H9 (cell line): Measurements from ENCODE around the gene INTS4. TPM values are rescaled to one million over a fixed set of nuclear protein-coding genes. Genes with fewer than 3 reads are reported as not detected.
"Not testable (repeated sequence)": the region's sequence is repeated elsewhere in the genome, so short reads cannot be mapped to it uniquely, and the experiment has no call there.

Source experiments
- DNase-seq: peaks from one replicate; pipeline ENCODE4 v3.0.0-alpha.2; 2017
- H2AFZ ChIP-seq: one replicate; pipeline ENCODE4 v1.6.1; 2013; ENCODE audit warnings: mild to moderate bottlenecking, low read length, control low read depth, moderate library complexity
- H2AK5ac ChIP-seq: 2 replicates; pipeline ENCODE4 v1.6.1; 2013; ENCODE audit warnings: low read length, control low read depth, mixed read lengths; ENCODE audit not compliant: insufficient read length
- H2BK120ac ChIP-seq: one replicate; pipeline ENCODE4 v1.6.1; 2013; ENCODE audit warnings: low read depth, mild to moderate bottlenecking, low read length, control low read depth, inconsistent platforms; ENCODE audit not compliant: poor library complexity, severe bottlenecking
- H2BK12ac ChIP-seq: 2 replicates; pipeline ENCODE4 v1.6.1; 2013; ENCODE audit warnings: low read length, control low read depth, mixed read lengths, low read depth; ENCODE audit not compliant: insufficient read length
- H2BK15ac ChIP-seq: 2 replicates; pipeline ENCODE4 v1.6.1; 2013; ENCODE audit warnings: low read depth, low read length, control low read depth
- H2BK20ac ChIP-seq: one replicate; pipeline ENCODE4 v1.6.1; 2013; ENCODE audit warnings: low read depth, mild to moderate bottlenecking, low read length, control low read depth, inconsistent platforms; ENCODE audit not compliant: poor library complexity, severe bottlenecking
- H2BK5ac ChIP-seq: 2 replicates; pipeline ENCODE4 v1.6.1; 2013; ENCODE audit warnings: low read length, control low read depth, mixed read lengths; ENCODE audit not compliant: insufficient read length
- H3K14ac ChIP-seq: 2 replicates; pipeline ENCODE4 v1.6.1; 2013; ENCODE audit warnings: low read length, control low read depth; ENCODE audit not compliant: insufficient read depth
- H3K18ac ChIP-seq: 2 replicates; pipeline ENCODE4 v1.6.1; 2013; ENCODE audit warnings: low read depth, mild to moderate bottlenecking, mixed read lengths, low read length, control low read depth; ENCODE audit not compliant: insufficient read length
- H3K23ac ChIP-seq: 2 replicates; pipeline ENCODE4 v1.6.1; 2013; ENCODE audit warnings: low read length, control low read depth, mixed read lengths, low read depth; ENCODE audit not compliant: insufficient read length
- H3K23me2 ChIP-seq: 2 replicates; pipeline ENCODE4 v1.6.1; 2013; ENCODE audit warnings: low read depth, mild to moderate bottlenecking, mixed read lengths, low read length, control low read depth; ENCODE audit not compliant: insufficient read length, poor library complexity, severe bottlenecking
- H3K27ac ChIP-seq: 2 replicates; pipeline ENCODE4 v1.5.1; 2013; ENCODE audit warnings: low read length, control low read depth, mixed read lengths, low read depth; ENCODE audit not compliant: insufficient read length
- H3K27me3 ChIP-seq: 2 replicates; pipeline ENCODE4 v1.6.1; 2013; ENCODE audit warnings: low read length, control low read depth, inconsistent platforms; ENCODE audit not compliant: insufficient read depth
- H3K4ac ChIP-seq: 2 replicates; pipeline ENCODE4 v1.6.1; 2013; ENCODE audit warnings: low read depth, mild to moderate bottlenecking, control low read depth, inconsistent platforms, low read length, moderate library complexity
- H3K4me1 ChIP-seq: 2 replicates; pipeline ENCODE4 v1.6.1; 2013; ENCODE audit warnings: low read length, control low read depth, inconsistent platforms; ENCODE audit not compliant: insufficient read depth
- H3K4me2 ChIP-seq: 2 replicates; pipeline ENCODE4 v1.6.1; 2013; ENCODE audit warnings: low read length, control low read depth, mixed read lengths; ENCODE audit not compliant: insufficient read length, insufficient read depth
- H3K56ac ChIP-seq: 2 replicates; pipeline ENCODE4 v1.6.1; 2013; ENCODE audit warnings: low read depth, mild to moderate bottlenecking, mixed read lengths, low read length, control low read depth; ENCODE audit not compliant: insufficient read length
- H3K79me1 ChIP-seq: 2 replicates; pipeline ENCODE4 v1.6.1; 2013; ENCODE audit warnings: low read depth, mild to moderate bottlenecking, moderate library complexity, low read length, control low read depth, inconsistent platforms; ENCODE audit not compliant: insufficient read depth, poor library complexity, severe bottlenecking
- H3K79me2 ChIP-seq: 2 replicates; pipeline ENCODE4 v1.6.1; 2013; ENCODE audit warnings: low read length, control low read depth, inconsistent platforms; ENCODE audit not compliant: insufficient read depth
- H3K9ac ChIP-seq: 2 replicates; pipeline ENCODE4 v1.6.1; 2013; ENCODE audit warnings: low read length, control low read depth, mixed read lengths; ENCODE audit not compliant: insufficient read length; ENCODE audit errors: extremely low read depth
- H3K9me3 ChIP-seq: one replicate; pipeline ENCODE4 v1.6.1; 2013; ENCODE audit warnings: low read depth, low read length, inconsistent platforms; ENCODE audit not compliant: control insufficient read depth
- H3T11ph ChIP-seq: one replicate; pipeline ENCODE4 v1.6.1; 2013; ENCODE audit warnings: mild to moderate bottlenecking, low read length, control low read depth, inconsistent platforms
- H4K20me1 ChIP-seq: one replicate; pipeline ENCODE4 v1.6.1; 2013; ENCODE audit not compliant: control insufficient read depth, insufficient read length, insufficient read depth
- H4K5ac ChIP-seq: 2 replicates; pipeline ENCODE4 v1.6.1; 2013; ENCODE audit warnings: low read depth, mild to moderate bottlenecking, mixed read lengths, low read length, control low read depth; ENCODE audit not compliant: insufficient read length
- H4K8ac ChIP-seq: replicated peaks from 2 replicates; pipeline ENCODE4 v1.6.1; 2013; ENCODE audit warnings: low read length, control low read depth, mixed read lengths, low read depth; ENCODE audit not compliant: insufficient read length
- H4K91ac ChIP-seq: 2 replicates; pipeline ENCODE4 v1.6.1; 2013; ENCODE audit warnings: low read depth, mild to moderate bottlenecking, moderate library complexity, mixed read lengths, low read length, control low read depth; ENCODE audit not compliant: insufficient read length
- H3K27ac Mint-ChIP-seq, 3 experiments: 2 replicates in 2 of 3; 3 replicates in 1 of 3; pipeline ENCODE4 v1.8.0; 2020 to 2021; ENCODE audit warnings: mixed read lengths in 3 of 3, mild to moderate bottlenecking in 1 of 3, moderate library complexity in 1 of 3
- H3K27me3 Mint-ChIP-seq: 2 replicates; pipeline ENCODE4 v1.8.0; 2021; ENCODE audit warnings: low read depth, mild to moderate bottlenecking, moderate library complexity, mixed read lengths
- H3K36me3 Mint-ChIP-seq, 3 experiments: 2 replicates in 2 of 3; 3 replicates in 1 of 3; pipeline ENCODE4 v1.8.0; 2020 to 2021; ENCODE audit warnings: low read depth in 3 of 3, mixed read lengths in 3 of 3; ENCODE audit not compliant: insufficient read depth in 1 of 3
- H3K4me1 Mint-ChIP-seq, 2 experiments: 2 replicates each; pipeline ENCODE4 v1.8.0; 2020; ENCODE audit warnings: mixed read lengths in 2 of 2
- H3K4me3 Mint-ChIP-seq, 2 experiments: 2 replicates in 1 of 2; 3 replicates in 1 of 2; pipeline ENCODE4 v1.8.0; 2020 to 2021; ENCODE audit warnings: mild to moderate bottlenecking in 2 of 2, mixed read lengths in 2 of 2, moderate library complexity in 1 of 2
- H3K9me3 Mint-ChIP-seq, 2 experiments: 2 replicates in 1 of 2; 3 replicates in 1 of 2; pipeline ENCODE4 v1.8.0; 2020; ENCODE audit warnings: mild to moderate bottlenecking in 2 of 2, mixed read lengths in 2 of 2, moderate library complexity in 1 of 2
- CTCF ChIP-seq: fragments of 200-600 bp; sonication (generic); conservative IDR thresholded peaks from 3 replicates; pipeline ENCODE4 v1.8.0; 2021; ENCODE audit warnings: antibody characterized with exemption, mild to moderate bottlenecking
- WGBS: extraction: QIAGEN DNeasy Blood & Tissue Kit; methylation state at CpG from one replicate; pipeline ENCODE4 v1.1.7; 2013; ENCODE audit warnings: missing lambda C conversion rate, low lambda C conversion rate, mixed read lengths; ENCODE audit not compliant: insufficient read length; ENCODE audit errors: extremely low coverage; 5-methylcytosine and 5-hydroxymethylcytosine counted together
- total RNA-seq: library from RNA; stranded (reverse); gene quantifications from 2 replicates; pipeline ENCODE4 v1.2.1, GENCODE V29; 2021

The INTS4 gene
- total RNA-seq, 1 experiment from 2014 or later, result 38.6 TPM

GRCh38 chr11:77959434-77959833 lies 35.0 kb downstream of the INTS4 start:
- H3K79me2 ChIP-seq, result no peaks in the 10 kb centered on the region
- no peaks in the 10 kb centered on the region for H3K79me1 ChIP-seq
- H3K14ac ChIP-seq, result no peak overlapping the region
- H3K4me2 ChIP-seq, result no peak overlapping the region
- H3K4me1 ChIP-seq, result no peaks in the 10 kb centered on the region
- H3K36me3 Mint-ChIP-seq, result peaks cover 7 to 31% (median 22%) of the 10 kb centered on the region in 3 experiments; a peak in 6 of 7 replicates
- H3K27ac ChIP-seq, result no peak overlapping the region
- no peak overlapping the region for H2BK5ac ChIP-seq
- no peaks in the 10 kb centered on the region for H3K23me2 ChIP-seq
- no peaks in the 10 kb centered on the region for H3K9me3 ChIP-seq
- H3K23ac ChIP-seq, result no peak overlapping the region
- H3K9me3 Mint-ChIP-seq, result no peaks in the 10 kb centered on the region; a peak in 1 of 5 replicates
- no peak overlapping the region for H2BK120ac ChIP-seq
- H3K9ac ChIP-seq, result no peak overlapping the region
- no peak for TF ChIP-seq CTCF
- no peak overlapping the region for H2BK20ac ChIP-seq
- no peaks in the 10 kb centered on the region for H3K27me3 ChIP-seq
- H3K18ac ChIP-seq, result no peak overlapping the region
- H3K56ac ChIP-seq, result no peak overlapping the region
- H3K27me3 Mint-ChIP-seq, result no peaks in the 10 kb centered on the region
- H4K20me1 ChIP-seq, result no peaks in the 10 kb centered on the region
- no peak overlapping the region for H3K4ac ChIP-seq
- DNase-seq, result no peak
- H3K27ac Mint-ChIP-seq, result no peak overlapping the region
- no peak overlapping the region for H4K5ac ChIP-seq
- H4K8ac ChIP-seq, result no peak overlapping the region
- no peak overlapping the region for H2BK15ac ChIP-seq
- no peaks in the 10 kb centered on the region for H3K4me1 Mint-ChIP-seq
- H3T11ph ChIP-seq, result no peak overlapping the region
- no peak overlapping the region for H4K91ac ChIP-seq
- H2AK5ac ChIP-seq, result no peak overlapping the region
- H2BK12ac ChIP-seq, result no peak overlapping the region
- WGBS, result no CpG with 5 or more reads among the region's 4 CpGs
- H3K4me3 Mint-ChIP-seq, result no peak overlapping the region
- H2AFZ ChIP-seq, result no peak overlapping the region

GRCh38 chr11:77958583-77959177 lies 35.8 kb downstream of the INTS4 start:
- not testable (repeated sequence) for H2BK5ac ChIP-seq, H3K9me3 ChIP-seq, H3K9ac ChIP-seq, H4K20me1 ChIP-seq, H3K18ac ChIP-seq, H2AK5ac ChIP-seq, H2BK120ac ChIP-seq, H3K79me1 ChIP-seq, H3K9me3 Mint-ChIP-seq, H3K27ac ChIP-seq, H3K23me2 ChIP-seq, H2BK12ac ChIP-seq, DNase-seq, H3K23ac ChIP-seq, H3K27me3 Mint-ChIP-seq, H3K4me2 ChIP-seq, H3K4ac ChIP-seq, H2BK15ac ChIP-seq, H3K14ac ChIP-seq, H3K79me2 ChIP-seq, H3T11ph ChIP-seq, H2AFZ ChIP-seq, H3K4me1 Mint-ChIP-seq, H4K91ac ChIP-seq, H3K56ac ChIP-seq, H3K27me3 ChIP-seq, H3K27ac Mint-ChIP-seq, H3K4me3 Mint-ChIP-seq, H4K8ac ChIP-seq, H3K4me1 ChIP-seq, H4K5ac ChIP-seq, H2BK20ac ChIP-seq
- H3K36me3 Mint-ChIP-seq, result peaks cover 12 to 37% (median 29%) of the 10 kb centered on the region in 3 experiments; a peak in 6 of 7 replicates
- no CpG with 5 or more reads among the region's 3 CpGs for WGBS
